Chondrocyte (in vitro differentiated cells): ENCODE data around the gene TTC33. TPM values are rescaled to one million over a fixed set of nuclear protein-coding genes. Genes with fewer than 3 reads are reported as not detected.

Experiments
- DNase-seq: peaks from one replicate; pipeline ENCODE4 v3.0.0; 2021; ENCODE audit warnings: mixed read lengths, low spot score
- H3K27ac Mint-ChIP-seq: one replicate; pipeline ENCODE4 v1.8.0; 2021; ENCODE audit warnings: mild to moderate bottlenecking, moderate library complexity, mixed read lengths; ENCODE audit not compliant: unreplicated experiment
- H3K27me3 Mint-ChIP-seq: 2 replicates; pipeline ENCODE4 v1.8.0; 2021; ENCODE audit warnings: low read depth, mixed read lengths
- H3K36me3 Mint-ChIP-seq: 2 replicates; pipeline ENCODE4 v1.8.0; 2021; ENCODE audit warnings: low read depth, mixed read lengths
- H3K4me1 Mint-ChIP-seq: 2 replicates; pipeline ENCODE4 v1.8.0; 2021; ENCODE audit warnings: low read depth, mild to moderate bottlenecking, mixed read lengths
- H3K4me3 Mint-ChIP-seq: one replicate; pipeline ENCODE4 v1.8.0; 2021; ENCODE audit warnings: mild to moderate bottlenecking, moderate library complexity, mixed read lengths; ENCODE audit not compliant: unreplicated experiment
- H3K9me3 Mint-ChIP-seq: 2 replicates; pipeline ENCODE4 v1.8.0; 2021; ENCODE audit warnings: low read depth, mixed read lengths
- CTCF ChIP-seq: fragments of 200-600 bp; sonication (generic); IDR thresholded peaks from 2 replicates; pipeline ENCODE4 v1.5.0; 2021; ENCODE audit warnings: antibody characterized with exemption, mild to moderate bottlenecking, moderate library complexity
- total RNA-seq: library from RNA; stranded (reverse); gene quantifications from 3 replicates; pipeline ENCODE4 v1.2.1, GENCODE V29; 2021

The TTC33 gene
- total RNA-seq, 1 donor from 2014 or later = 14.3 TPM

- Mint-ChIP-seq H3K9me3 (peaks cover 4% of the 10 kb centered on the region), H3K27me3 (no peaks in the 10 kb centered on the region), H3K4me3 (no peak overlapping the region), H3K27ac (no peak overlapping the region), H3K36me3 (no peaks in the 10 kb centered on the region), H3K4me1 (peaks cover 34% of the 10 kb centered on the region)
- DNase-seq = no peak
- TF ChIP-seq CTCF = no peak
Measured at GRCh38 chr5:40549616-40550015, 206.1 kb downstream of the TTC33 start.

DNA sequence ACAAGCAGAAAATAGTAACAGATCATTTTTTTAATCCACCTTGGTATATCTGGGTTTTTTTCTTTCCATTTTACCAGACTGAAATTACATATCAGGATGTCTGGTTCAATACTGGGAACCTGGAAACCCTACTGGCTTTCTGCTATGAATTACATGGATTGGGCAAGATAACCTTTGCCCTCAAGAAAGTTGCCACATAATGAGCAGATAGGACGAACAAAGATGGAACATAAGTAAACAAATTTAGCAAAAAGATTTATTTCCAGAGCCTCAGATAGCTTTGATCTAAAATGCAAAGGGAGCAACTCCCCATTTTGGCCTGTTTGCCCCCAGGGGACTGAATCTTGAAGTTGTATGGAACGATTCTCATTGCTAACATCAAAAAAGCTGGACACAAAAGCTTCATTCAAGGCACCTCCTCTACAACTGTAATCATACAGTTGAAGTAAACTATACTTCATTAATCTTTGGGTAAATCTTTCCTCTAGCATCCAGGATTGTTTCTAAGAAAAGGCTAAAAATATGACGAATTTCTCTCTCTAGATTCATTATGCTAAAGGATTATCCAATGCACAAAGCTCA is 207.7 kb downstream of the TTC33 start:
- Mint-ChIP-seq H3K9me3 (peaks cover 4% of the 10 kb centered on the region), H3K27ac (no peak overlapping the region), H3K4me1 (peaks cover 21% of the 10 kb centered on the region), H3K27me3 (no peaks in the 10 kb centered on the region), H3K36me3 (no peaks in the 10 kb centered on the region), H3K4me3 (no peak overlapping the region)
- DNase-seq = no peak
- no peak for TF ChIP-seq CTCF

GRCh38 chr5:40547557-40547956 is 208.2 kb downstream of the TTC33 start:
- Mint-ChIP-seq H3K9me3 (peaks cover 4% of the 10 kb centered on the region), H3K4me1 (peaks cover 17% of the 10 kb centered on the region), H3K27ac (no peak overlapping the region), H3K36me3 (no peaks in the 10 kb centered on the region), H3K27me3 (no peaks in the 10 kb centered on the region), H3K4me3 (no peak overlapping the region)
- no peak for TF ChIP-seq CTCF
- no peak for DNase-seq

DNA sequence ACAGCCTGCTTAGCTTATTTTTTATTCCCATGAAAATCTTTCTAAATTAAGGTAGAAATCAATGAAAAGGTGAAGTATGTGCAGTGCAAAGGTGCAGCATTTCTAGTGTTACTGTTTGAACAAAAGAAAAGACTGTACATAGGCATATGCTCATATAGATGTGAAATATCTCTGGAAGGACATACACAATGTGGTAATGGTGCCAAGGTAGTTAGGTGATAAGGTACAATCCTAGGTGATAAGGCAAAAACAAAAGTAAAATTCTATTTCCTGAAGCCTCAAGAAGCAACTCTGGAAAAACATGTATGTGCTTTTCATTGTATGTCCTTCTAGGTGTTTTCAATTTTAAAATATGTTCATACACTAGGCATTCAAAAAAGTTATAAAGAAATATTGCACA is 215.5 kb downstream of the TTC33 start:
- Mint-ChIP-seq H3K4me3 (no peak overlapping the region), H3K27me3 (no peaks in the 10 kb centered on the region), H3K9me3 (peaks cover 8% of the 10 kb centered on the region), H3K4me1 (peaks cover 4% of the 10 kb centered on the region), H3K36me3 (peaks cover 3% of the 10 kb centered on the region), H3K27ac (no peak overlapping the region)
- no peak for DNase-seq
- no peak for TF ChIP-seq CTCF

DNA sequence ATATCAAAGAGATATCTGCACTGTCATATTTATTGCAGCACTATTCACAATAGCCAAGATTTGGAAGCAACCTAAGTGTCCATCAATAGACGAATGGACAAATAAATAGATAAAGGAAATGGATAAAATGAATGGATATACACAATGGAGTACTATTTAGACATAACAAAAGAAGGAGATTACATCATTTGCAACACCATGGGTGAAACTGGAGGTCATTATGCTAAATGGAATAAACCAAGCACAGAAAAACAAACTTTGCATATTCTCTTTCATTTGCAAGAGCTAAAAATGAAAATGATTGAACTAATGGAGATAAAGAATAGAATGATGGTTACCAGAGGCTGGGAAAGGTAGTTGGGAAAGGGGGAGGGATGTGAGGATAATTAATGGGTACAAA is 231.1 kb downstream of the TTC33 start:
- peaks cover 11% of the 10 kb centered on the region for H3K9me3 Mint-ChIP-seq
- TF ChIP-seq CTCF = no peak
- peaks cover 6% of the 10 kb centered on the region for H3K36me3 Mint-ChIP-seq
- peaks cover 6% of the 10 kb centered on the region for H3K27me3 Mint-ChIP-seq
- H3K4me1 Mint-ChIP-seq = no peaks in the 10 kb centered on the region
- no peak overlapping the region for H3K4me3 Mint-ChIP-seq
- no peak overlapping the region for H3K27ac Mint-ChIP-seq
- DNase-seq = no peak
